Memory B cell (primary cell): Measurements from ENCODE around the gene EVX2.

Experiments used
- ATAC-seq: fragments of 150-1000 bp; cut with Tn5 transposase; 2 replicates; pipeline ENCODE4 v1.10.0; 2021; ENCODE audit warnings: low read depth, mild to moderate bottlenecking, moderate library complexity
- DNase-seq, 2 donors: peaks; one replicate each; pipeline ENCODE4 v3.0.0; 2022; ENCODE audit warnings: low spot score in 2 of 2
- H3K27ac Mint-ChIP-seq: one replicate; pipeline ENCODE4 v1.8.0; 2022; ENCODE audit warnings: mild to moderate bottlenecking, moderate library complexity, mixed read lengths
- H3K27me3 Mint-ChIP-seq: one replicate; pipeline ENCODE4 v1.8.0; 2022; ENCODE audit warnings: mixed read lengths
- H3K36me3 Mint-ChIP-seq: one replicate; pipeline ENCODE4 v1.8.0; 2022; ENCODE audit warnings: mild to moderate bottlenecking, mixed read lengths
- H3K4me1 Mint-ChIP-seq: one replicate; pipeline ENCODE4 v1.8.0; 2022; ENCODE audit warnings: mixed read lengths
- H3K4me3 Mint-ChIP-seq: one replicate; pipeline ENCODE4 v1.8.0; 2022; ENCODE audit warnings: mild to moderate bottlenecking, moderate library complexity, mixed read lengths
- H3K9me3 Mint-ChIP-seq: one replicate; pipeline ENCODE4 v1.8.0; 2022; ENCODE audit warnings: mixed read lengths

The EVX2 gene

DNA sequence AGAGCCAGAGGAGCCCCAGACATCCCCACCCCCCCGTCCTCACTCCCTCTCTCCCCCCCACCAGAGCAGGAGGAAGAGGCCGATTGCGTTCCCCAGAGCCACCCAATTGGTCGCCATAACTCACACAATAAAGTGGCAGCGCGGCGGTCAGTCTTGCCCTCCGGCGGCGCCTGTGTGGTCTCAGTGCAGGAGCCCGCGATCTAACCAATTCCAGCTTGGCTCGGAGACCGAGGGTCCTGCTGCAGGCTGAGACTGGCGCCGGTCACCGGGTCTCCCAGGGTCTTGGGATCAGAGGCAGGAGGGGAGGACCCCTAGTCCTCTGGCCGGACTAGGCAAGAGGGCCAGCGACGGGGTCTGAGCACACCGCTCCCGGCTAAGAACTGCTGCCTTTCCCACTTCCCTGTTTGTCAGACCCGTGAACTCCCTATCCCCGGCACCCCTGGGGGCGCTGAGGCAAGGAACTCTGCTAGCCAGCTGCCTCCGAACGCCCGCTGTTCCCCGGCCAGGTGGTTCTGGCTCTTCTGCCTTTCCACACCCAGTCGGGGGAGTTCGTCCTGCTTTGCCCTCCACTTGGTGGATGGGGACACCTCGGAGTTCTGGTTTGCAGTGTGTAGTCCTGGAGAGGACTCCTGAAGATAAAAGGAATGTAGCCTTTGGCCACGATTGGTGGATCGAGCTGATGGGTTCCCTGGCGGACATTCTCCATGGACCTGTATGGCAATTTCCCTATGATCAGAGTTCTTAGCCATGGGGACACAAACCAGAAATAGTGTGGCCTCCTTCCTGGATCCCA, 14.8 kb upstream of the EVX2 start:
- H3K4me1 Mint-ChIP-seq, result peaks cover 11% of the 10 kb centered on the region
- H3K4me3 Mint-ChIP-seq, result no peak overlapping the region
- H3K27ac Mint-ChIP-seq, result no peak overlapping the region
- DNase-seq, result no peak
- H3K36me3 Mint-ChIP-seq, result no peaks in the 10 kb centered on the region
- H3K27me3 Mint-ChIP-seq, result peaks cover 35% of the 10 kb centered on the region
- ATAC-seq, result no peak
- peaks cover 3% of the 10 kb centered on the region for H3K9me3 Mint-ChIP-seq

DNA sequence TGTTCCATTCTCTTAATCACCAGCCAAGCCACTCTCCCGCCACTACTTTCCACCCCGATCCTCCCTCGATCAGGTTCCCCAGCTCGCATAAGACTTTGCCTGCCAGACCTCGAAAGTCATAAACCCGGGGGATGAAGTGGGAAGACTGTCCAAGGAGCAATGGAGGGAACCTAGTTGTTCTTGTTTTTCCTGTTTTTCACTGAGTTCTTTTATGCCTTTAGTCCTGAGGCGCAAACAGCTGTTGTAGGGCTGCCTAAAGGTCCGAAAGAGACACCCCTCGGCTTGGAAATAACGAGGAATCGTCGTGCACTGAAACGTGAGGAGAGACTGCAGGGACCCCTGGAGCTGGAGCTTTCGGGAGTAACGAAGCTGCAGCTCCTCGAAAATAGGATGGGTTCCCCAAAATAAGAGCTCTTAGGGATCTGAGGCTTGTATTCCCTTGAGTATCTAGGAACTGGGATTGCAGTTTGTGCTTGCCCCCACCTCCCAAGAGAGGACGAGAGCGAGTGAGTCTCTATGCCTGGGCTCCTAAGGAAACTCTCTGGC, 14.1 kb upstream of the EVX2 start:
- peaks cover 37% of the 10 kb centered on the region for H3K27me3 Mint-ChIP-seq
- no peaks in the 10 kb centered on the region for H3K36me3 Mint-ChIP-seq
- H3K4me1 Mint-ChIP-seq, result peaks cover 11% of the 10 kb centered on the region
- H3K4me3 Mint-ChIP-seq, result peak overlapping the region; percentile 72
- ATAC-seq, result no peak
- peaks cover 3% of the 10 kb centered on the region for H3K9me3 Mint-ChIP-seq
- H3K27ac Mint-ChIP-seq, result no peak overlapping the region
- no peak for DNase-seq

DNA sequence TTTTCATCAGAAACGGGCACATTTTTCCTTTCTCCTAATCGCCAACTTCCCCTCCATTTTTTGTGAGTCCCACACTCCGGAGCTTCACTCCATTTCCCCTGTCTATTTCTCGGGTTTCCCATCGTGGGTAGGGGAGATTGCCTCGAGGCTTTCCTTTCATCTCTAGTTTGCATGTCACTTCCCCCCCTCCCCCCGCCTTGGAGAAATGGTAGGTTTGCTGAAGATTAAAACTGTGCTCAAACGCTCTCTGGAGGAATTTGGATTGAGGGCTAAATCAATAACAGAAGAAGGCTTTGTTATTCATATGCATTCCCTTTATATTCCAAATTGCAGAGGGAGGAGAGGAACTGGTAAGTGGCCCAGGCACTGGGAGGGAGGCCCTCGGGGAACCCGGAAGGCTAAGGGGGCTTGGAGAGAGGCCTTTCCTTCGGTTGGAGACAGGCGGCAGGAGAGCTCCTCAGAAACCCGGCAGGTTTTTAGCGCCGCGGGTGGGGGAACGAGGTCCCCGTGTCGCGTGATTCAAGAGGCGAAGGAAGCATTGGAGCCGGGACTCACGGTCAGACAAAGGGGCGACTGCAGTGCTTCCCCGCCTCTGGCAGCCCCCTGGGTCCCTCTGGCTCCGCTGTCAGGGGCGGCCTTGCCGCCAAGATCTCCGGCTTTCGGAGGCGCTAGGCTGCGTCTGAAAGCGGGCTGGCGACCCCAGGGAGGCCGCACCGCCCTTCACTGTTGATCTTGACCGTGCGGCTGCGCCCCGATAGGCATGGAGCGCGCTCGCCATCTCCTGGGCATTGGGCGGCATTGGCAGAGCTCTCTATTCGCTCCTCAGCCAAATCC, 13.4 kb upstream of the EVX2 start:
- peak overlapping the region; percentile 72 for H3K4me3 Mint-ChIP-seq
- peaks cover 11% of the 10 kb centered on the region for H3K4me1 Mint-ChIP-seq
- H3K9me3 Mint-ChIP-seq, result peaks cover 3% of the 10 kb centered on the region
- peak overlapping the region; percentile 53 for H3K27ac Mint-ChIP-seq
- peak; percentile 34 to 55 for DNase-seq
- H3K36me3 Mint-ChIP-seq, result no peaks in the 10 kb centered on the region
- peak; percentile 72 for ATAC-seq
- H3K27me3 Mint-ChIP-seq, result peaks cover 37% of the 10 kb centered on the region

DNA sequence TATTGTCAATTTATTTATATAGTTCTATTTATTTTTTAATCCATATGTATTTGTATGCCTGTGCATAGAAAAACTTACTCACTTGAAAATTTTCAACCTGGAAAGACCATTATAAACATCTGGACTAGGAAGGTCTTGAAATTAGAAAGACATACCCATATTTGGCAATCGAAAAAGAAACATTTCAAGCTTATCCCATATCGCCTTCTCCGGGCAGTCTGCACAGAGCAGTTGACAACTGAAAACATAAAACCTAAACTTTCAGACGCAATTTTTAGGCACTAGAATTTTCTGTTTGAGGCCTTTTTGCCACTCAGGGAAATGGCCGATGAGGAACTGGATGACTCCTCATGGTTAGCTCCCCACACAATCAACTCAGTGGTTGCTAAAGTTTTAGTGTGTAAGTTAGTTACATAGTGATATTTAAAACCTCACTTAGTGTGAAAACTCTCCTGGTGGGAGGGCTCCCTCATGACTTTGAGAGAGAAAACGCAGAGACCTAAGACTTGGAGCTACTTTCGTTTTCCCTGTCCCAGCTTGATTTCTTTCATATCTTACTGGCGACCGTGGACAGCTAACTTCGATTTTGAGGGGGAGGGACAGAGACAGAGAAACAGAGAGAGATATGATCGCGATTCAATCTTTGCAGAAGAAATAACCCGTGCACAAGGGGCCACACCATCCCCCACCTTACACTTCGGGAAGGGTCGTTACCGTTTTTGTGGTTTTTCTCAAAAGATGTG, 12.7 kb upstream of the EVX2 start:
- H3K27me3 Mint-ChIP-seq, result peaks cover 38% of the 10 kb centered on the region
- H3K36me3 Mint-ChIP-seq, result no peaks in the 10 kb centered on the region
- H3K4me3 Mint-ChIP-seq, result peak overlapping the region; percentile 72
- H3K4me1 Mint-ChIP-seq, result peaks cover 11% of the 10 kb centered on the region
- H3K27ac Mint-ChIP-seq, result peak overlapping the region; percentile 53
- ATAC-seq (no peak), DNase-seq (no peak)
- peaks cover 3% of the 10 kb centered on the region for H3K9me3 Mint-ChIP-seq

DNA sequence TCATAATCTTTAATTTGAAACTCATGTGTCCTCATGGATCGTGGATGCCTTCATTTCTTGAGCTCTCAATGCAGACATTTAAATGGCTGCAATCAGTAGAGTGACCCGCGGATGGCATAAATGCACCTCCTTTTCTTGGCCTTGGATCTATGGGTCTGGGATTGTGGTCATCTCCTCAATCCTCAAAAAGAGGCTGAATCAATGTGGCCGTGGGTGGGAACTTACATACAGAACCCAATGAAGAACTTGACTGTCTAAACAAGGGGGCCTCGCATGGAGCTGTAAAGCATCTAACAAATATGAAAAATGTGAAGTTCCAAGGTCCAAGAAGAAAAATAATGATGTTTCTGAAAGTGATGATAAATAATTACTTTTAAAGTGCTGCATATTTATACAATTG, 11.7 kb upstream of the EVX2 start:
- H3K36me3 Mint-ChIP-seq, result no peaks in the 10 kb centered on the region

DNA sequence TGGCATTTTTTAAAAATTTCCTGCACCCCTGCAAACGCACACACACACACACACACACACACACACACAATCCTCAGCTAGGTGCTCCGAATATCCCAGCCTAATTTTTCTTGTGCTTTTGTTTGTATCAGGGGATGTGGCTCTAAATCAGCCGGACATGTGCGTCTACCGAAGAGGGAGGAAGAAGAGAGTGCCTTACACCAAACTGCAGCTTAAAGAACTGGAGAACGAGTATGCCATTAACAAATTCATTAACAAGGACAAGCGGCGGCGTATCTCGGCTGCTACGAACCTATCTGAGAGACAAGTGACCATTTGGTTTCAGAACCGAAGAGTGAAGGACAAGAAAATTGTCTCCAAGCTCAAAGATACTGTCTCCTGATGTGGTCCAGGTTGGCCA, 10.6 kb upstream of the EVX2 start:
- peaks cover 3% of the 10 kb centered on the region for H3K9me3 Mint-ChIP-seq
- no peak for DNase-seq
- H3K4me3 Mint-ChIP-seq, result no peak overlapping the region
- peaks cover 11% of the 10 kb centered on the region for H3K4me1 Mint-ChIP-seq
- H3K27ac Mint-ChIP-seq, result no peak overlapping the region
- no peaks in the 10 kb centered on the region for H3K36me3 Mint-ChIP-seq
- no peak for ATAC-seq
- peaks cover 47% of the 10 kb centered on the region for H3K27me3 Mint-ChIP-seq

More for the DNA sequence above, 11.7 kb upstream of the EVX2 start:
- no peak for ATAC-seq
- H3K27ac Mint-ChIP-seq, result no peak overlapping the region
- H3K27me3 Mint-ChIP-seq, result peaks cover 44% of the 10 kb centered on the region
- H3K4me1 Mint-ChIP-seq, result peaks cover 11% of the 10 kb centered on the region
- no peak for DNase-seq
- peaks cover 3% of the 10 kb centered on the region for H3K9me3 Mint-ChIP-seq
- no peak overlapping the region for H3K4me3 Mint-ChIP-seq

DNA sequence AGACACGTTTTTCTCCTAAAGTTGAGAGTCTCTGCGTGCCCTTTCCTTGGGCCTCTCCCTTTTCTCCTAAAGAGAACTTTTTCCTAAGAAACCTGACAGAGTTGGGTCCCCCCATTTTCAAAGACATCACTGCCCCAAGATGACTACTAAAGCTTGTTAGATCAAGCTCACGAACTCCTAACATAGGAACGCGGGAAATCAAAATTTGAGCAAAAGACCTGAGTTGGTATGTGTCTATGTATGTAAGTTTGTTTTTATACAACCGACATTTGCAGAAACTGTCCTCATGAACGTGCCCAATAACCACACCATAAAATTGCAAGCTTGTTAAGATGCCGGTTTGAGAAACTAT, 10.1 kb upstream of the EVX2 start:
- Mint-ChIP-seq H3K36me3 (no peaks in the 10 kb centered on the region), H3K9me3 (peaks cover 3% of the 10 kb centered on the region), H3K27me3 (peaks cover 46% of the 10 kb centered on the region), H3K4me1 (peaks cover 11% of the 10 kb centered on the region), H3K27ac (peak overlapping the region; percentile 64), H3K4me3 (no peak overlapping the region)
- DNase-seq (no peak), ATAC-seq (no peak)

DNA sequence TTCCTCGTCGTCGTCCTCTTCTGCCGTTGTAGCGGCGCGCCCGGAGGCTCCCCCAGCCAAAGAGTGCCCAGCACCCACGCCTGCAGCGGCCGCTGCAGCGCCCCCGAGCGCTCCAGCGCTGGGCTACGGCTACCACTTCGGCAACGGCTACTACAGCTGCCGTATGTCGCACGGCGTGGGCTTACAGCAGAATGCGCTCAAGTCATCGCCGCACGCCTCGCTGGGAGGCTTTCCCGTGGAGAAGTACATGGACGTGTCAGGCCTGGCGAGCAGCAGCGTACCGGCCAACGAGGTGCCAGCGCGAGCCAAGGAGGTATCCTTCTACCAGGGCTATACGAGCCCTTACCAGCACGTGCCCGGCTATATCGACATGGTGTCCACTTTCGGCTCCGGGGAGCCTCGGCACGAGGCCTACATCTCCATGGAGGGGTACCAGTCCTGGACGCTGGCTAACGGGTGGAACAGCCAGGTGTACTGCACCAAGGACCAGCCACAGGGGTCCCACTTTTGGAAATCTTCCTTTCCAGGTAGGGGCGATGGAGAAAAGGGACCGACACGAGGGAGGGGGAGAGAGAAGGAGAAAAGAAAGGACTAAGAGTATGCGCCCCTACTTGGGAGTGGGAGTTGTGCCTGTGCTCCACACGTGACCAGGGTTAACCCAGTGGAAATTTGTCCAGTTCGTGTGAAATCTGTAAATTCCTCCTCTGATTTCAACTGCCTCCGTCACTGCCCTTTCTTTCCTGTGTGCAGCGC, 9.6 kb upstream of the EVX2 start:
- Mint-ChIP-seq H3K36me3 (no peaks in the 10 kb centered on the region), H3K27me3 (peaks cover 49% of the 10 kb centered on the region), H3K4me3 (no peak overlapping the region), H3K9me3 (peaks cover 3% of the 10 kb centered on the region), H3K4me1 (peaks cover 12% of the 10 kb centered on the region), H3K27ac (peak overlapping the region; percentile 64)
- no peak for DNase-seq
- ATAC-seq, result no peak

DNA sequence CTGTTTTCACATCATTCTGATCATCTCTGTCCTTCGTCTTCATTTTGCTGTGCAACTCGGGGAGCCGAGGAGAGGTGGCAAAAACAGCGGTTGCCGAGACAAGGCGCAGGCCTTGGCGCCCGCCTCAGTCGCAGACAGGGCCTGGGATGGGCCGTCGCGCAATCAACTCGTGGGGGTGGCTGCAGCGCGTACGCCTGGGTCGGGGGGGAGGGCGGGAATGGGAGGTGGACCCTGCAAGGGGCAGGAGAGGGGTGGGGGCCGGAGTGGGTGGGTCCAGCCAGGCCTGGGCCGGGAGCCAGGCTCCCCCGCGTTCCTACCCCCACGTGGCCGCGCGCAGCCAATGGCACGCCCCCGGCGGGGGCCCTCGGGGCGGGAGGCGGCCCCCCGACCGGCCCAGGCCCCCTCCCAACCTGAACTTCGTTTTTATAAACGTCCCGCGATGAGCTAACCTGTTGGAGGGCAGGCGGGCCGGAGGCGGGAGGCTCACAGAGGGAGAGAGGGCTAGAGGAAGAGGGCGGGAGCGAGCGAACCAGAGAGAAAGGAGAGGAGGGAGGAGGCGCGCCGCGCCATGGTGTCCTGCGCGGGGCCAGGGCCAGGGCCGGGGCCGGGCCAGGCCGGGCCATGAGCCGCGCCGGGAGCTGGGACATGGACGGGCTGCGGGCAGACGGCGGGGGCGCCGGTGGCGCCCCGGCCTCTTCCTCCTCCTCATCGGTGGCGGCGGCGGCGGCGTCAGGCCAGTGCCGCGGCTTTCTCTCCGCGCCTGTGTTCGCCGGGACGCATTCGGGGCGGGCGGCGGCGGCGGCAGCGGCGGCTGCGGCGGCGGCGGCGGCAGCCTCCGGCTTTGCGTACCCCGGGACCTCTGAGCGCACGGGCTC, 8.7 kb upstream of the EVX2 start, which contains the start of gene HOXD13:
Gene HOXD13 (plus strand): TSS at position 452 of the 875 bp plus-strand sequence. CDS start 170 bp downstream, at position 622.
- Mint-ChIP-seq H3K4me1 (peaks cover 10% of the 10 kb centered on the region), H3K27me3 (peaks cover 47% of the 10 kb centered on the region), H3K27ac (peak within 1 kb of the TSS; percentile 64), H3K4me3 (no peak within 1 kb of the TSS), H3K36me3 (no peaks in the 10 kb centered on the region), H3K9me3 (peaks cover 3% of the 10 kb centered on the region)
- no peak for ATAC-seq
- no peak for DNase-seq

DNA sequence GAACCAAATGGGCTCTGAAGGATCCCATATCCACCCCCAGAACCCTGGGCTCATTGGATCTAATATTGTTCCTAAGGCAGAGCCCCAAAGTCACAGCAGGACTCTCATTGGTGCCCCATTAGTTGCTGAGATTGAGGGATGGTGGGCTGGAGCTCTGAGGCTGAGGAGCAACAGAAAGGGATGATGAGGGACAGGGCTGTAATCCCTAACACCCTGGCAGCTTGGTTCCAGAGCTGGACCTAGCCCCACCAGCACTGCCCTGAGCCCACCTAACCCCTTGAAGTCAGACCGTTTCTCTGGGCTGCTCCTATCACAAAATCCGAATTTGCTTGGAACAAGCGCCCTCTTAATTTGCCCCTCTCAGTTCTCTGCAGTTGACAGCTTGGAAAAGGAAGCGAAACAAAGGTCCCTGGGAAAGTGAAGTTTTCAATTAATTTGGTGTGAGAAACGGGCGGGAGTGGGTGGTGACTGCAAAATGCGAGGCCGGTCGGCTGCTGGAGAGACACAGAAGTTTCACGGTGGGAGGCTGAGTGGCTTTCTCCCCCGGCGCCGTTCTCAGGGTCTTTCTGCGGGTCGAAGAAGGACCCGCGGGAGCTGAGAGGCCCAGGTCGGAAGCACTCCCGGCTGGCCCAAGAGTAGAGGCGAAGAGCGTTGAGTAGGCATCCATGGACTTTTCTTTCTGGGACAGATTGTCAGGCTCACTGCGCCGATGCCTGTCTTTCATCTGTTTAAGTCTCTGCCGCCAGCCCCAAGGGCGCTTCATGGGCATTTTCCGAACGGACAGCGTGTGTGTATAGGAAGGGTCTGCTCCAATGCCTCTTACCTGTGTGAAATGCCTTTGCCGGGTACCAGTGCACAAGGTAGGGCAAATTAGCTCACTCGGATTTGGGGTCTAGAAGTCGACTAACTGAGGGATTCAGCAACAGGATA, 7.8 kb upstream of the EVX2 start:
- peak overlapping the region; percentile 47 for H3K27ac Mint-ChIP-seq
- H3K27me3 Mint-ChIP-seq, result peaks cover 46% of the 10 kb centered on the region
- peaks cover 4% of the 10 kb centered on the region for H3K4me1 Mint-ChIP-seq
- ATAC-seq, result no peak
- peaks cover 3% of the 10 kb centered on the region for H3K9me3 Mint-ChIP-seq
- H3K4me3 Mint-ChIP-seq, result no peak overlapping the region
- DNase-seq, result no peak
- no peaks in the 10 kb centered on the region for H3K36me3 Mint-ChIP-seq

DNA sequence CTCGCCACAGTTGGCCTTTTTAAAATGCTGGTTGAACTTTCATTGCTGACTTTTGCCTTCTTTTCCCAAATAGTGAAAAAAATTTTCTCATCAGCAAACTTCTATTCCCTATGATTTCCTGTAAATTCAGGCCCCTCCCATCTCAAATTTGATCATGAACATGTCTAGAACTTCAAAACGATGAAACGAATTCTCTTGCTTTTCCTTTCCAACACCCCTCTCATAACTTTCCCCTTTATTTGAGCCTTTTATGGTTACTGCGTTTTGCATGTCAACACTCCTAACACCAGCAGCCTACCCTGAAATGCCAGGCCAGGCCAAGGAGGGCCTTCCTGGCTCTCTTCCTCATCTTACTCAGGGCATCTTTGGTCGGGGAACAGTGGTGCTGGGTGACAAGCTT, 7.1 kb upstream of the EVX2 start:
- peaks cover 3% of the 10 kb centered on the region for H3K4me1 Mint-ChIP-seq
- H3K27me3 Mint-ChIP-seq, result peaks cover 48% of the 10 kb centered on the region
- no peaks in the 10 kb centered on the region for H3K36me3 Mint-ChIP-seq
- no peak for DNase-seq
- no peak overlapping the region for H3K27ac Mint-ChIP-seq
- H3K9me3 Mint-ChIP-seq, result peaks cover 3% of the 10 kb centered on the region
- no peak overlapping the region for H3K4me3 Mint-ChIP-seq
- ATAC-seq, result no peak
